HEK293T (cell line): ENCODE results near the gene DOCK1.

ENCODE experiments used
- ARNT ChIP-seq: fragments of 450-650 bp; IDR thresholded peaks from 2 replicates; pipeline ENCODE4 v1.6.1; 2017; ENCODE audit warnings: mild to moderate bottlenecking
- BHLHE40 ChIP-seq: fragments of 450-650 bp; IDR thresholded peaks from 2 replicates; pipeline ENCODE4 v1.6.1; 2016; ENCODE audit warnings: mild to moderate bottlenecking, moderate library complexity, borderline replicate concordance
- CTBP1 ChIP-seq: fragments of 450-650 bp; IDR thresholded peaks from 2 replicates; pipeline ENCODE4 v1.6.1; 2016; ENCODE audit warnings: borderline replicate concordance
- ELF4 ChIP-seq: fragments of 450-650 bp; IDR thresholded peaks from 2 replicates; pipeline ENCODE4 v1.6.1; 2017; ENCODE audit warnings: antibody characterized with exemption
- FOXA1 ChIP-seq: fragments of 450-650 bp; IDR thresholded peaks from 2 replicates; pipeline ENCODE4 v1.6.1; 2016; ENCODE audit warnings: mild to moderate bottlenecking
- FOXK2 ChIP-seq: fragments of 450-650 bp; IDR thresholded peaks from 2 replicates; pipeline ENCODE4 v1.6.1; 2016; ENCODE audit warnings: mild to moderate bottlenecking
- FOXM1 ChIP-seq: fragments of 450-650 bp; IDR thresholded peaks from 2 replicates; pipeline ENCODE4 v1.6.1; 2017; ENCODE audit warnings: mild to moderate bottlenecking, borderline replicate concordance
- HDGF ChIP-seq: fragments of 450-650 bp; IDR thresholded peaks from 2 replicates; pipeline ENCODE4 v1.6.1; 2017; ENCODE audit warnings: antibody characterized with exemption, borderline replicate concordance
- LEF1 ChIP-seq: fragments of 450-650 bp; IDR thresholded peaks from 2 replicates; pipeline ENCODE4 v1.6.1; 2017; ENCODE audit warnings: mild to moderate bottlenecking, borderline replicate concordance
- NFRKB ChIP-seq: fragments of 450-650 bp; IDR thresholded peaks from 2 replicates; pipeline ENCODE4 v1.6.1; 2016; ENCODE audit warnings: mild to moderate bottlenecking, moderate library complexity
- SP1 ChIP-seq: fragments of 450-650 bp; IDR thresholded peaks from 2 replicates; pipeline ENCODE4 v1.6.1; 2017
- SUZ12 ChIP-seq: fragments of 450-650 bp; IDR thresholded peaks from 2 replicates; pipeline ENCODE4 v1.6.1; 2016; ENCODE audit warnings: mild to moderate bottlenecking
- ZNF384 ChIP-seq: fragments of 450-650 bp; IDR thresholded peaks from 2 replicates; pipeline ENCODE4 v1.6.1; 2016
- TF ChIP-seq, protein P1 (sequence below): fragments of 450-650 bp; IDR thresholded peaks from 2 replicates; pipeline ENCODE4 v1.6.1; 2016

GRCh38 chr10:127014671-127015070 is 109.4 kb downstream of the DOCK1 start:
- TF ChIP-seq FOXM1, result no peak
- TF ChIP-seq BHLHE40, result no peak
- TF ChIP-seq FOXA1, result no peak
- TF ChIP-seq, protein P1, sequence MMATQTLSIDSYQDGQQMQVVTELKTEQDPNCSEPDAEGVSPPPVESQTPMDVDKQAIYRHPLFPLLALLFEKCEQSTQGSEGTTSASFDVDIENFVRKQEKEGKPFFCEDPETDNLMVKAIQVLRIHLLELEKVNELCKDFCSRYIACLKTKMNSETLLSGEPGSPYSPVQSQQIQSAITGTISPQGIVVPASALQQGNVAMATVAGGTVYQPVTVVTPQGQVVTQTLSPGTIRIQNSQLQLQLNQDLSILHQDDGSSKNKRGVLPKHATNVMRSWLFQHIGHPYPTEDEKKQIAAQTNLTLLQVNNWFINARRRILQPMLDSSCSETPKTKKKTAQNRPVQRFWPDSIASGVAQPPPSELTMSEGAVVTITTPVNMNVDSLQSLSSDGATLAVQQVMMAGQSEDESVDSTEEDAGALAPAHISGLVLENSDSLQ, result no peak
- TF ChIP-seq LEF1, result no peak
- no peak for TF ChIP-seq ZNF384
- no peak for TF ChIP-seq SUZ12
- no peak for TF ChIP-seq FOXK2
- no peak for TF ChIP-seq CTBP1
- no peak for TF ChIP-seq HDGF
- no peak for TF ChIP-seq ARNT
- TF ChIP-seq ELF4, result no peak
- TF ChIP-seq NFRKB, result no peak
- no peak for TF ChIP-seq SP1
